Left lobe of liver (tissue), 1 donor: ENCODE results near the gene ACTL10. TPM values are rescaled to one million over a fixed set of nuclear protein-coding genes. Genes with fewer than 3 reads are reported as not detected.

Source experiments
- total RNA-seq: library from RNA; stranded (reverse); gene quantifications from one replicate; pipeline ENCODE4 v1.2.1, GENCODE V29; 2021
- donor health status: DM: no; HTN: yes; CAD: no.

Gene ACTL10
- total RNA-seq, 1 donor from 2014 or later, result 0.20 TPM

Other genes with a start within 250 kb of the ACTL10 start
- gene SNTA1, start 223.2 kb upstream of the ACTL10 start, total RNA-seq, result 12.1 TPM
- 5.7 TPM for gene CBFA2T2, start 176.8 kb upstream of the ACTL10 start, total RNA-seq
- gene C20orf144, start 4.6 kb upstream of the ACTL10 start, total RNA-seq, result not detected
- 19.9 TPM for gene NECAB3, start 7.5 kb downstream of the ACTL10 start, total RNA-seq
- gene E2F1, start 19.4 kb downstream of the ACTL10 start, total RNA-seq, result 0.60 TPM
- gene PXMP4, start 53.4 kb downstream of the ACTL10 start, total RNA-seq, result 15.4 TPM
- 1.5 TPM for gene ZNF341, start 65.1 kb downstream of the ACTL10 start, total RNA-seq
- gene CHMP4B, start 144.4 kb downstream of the ACTL10 start, total RNA-seq, result 24.4 TPM